ENCODE measurements around the gene ANP32D.
"Not testable (repeated sequence)": the region's sequence is repeated elsewhere in the genome, so short reads cannot be mapped to it uniquely, and the experiment has no call there.

The ANP32D gene

DNA sequence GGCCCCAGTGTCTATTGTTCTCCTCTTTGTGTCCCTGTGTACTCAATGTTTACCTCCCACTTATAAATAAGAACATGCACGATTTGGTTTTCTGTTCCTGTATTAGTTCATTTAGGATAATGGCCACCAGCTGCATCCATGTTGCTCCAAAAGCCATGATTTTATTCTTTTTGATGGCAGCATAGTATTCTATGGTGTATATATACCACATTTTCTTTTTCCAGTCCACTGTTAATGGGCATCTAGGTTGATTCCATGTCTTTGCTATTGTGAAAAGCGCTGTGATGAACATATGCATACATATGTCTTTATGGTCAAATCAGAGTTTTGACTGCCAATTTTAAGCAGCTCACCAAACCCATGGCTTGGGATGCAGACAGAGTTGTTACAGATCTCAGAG, 17.2 kb upstream of the ANP32D start:
- Histone ChIP-seq H3K4me1 (ENCODE audit: control insufficient read depth, insufficient read depth, low read length) (no peaks in the 10 kb centered on the region), H3K4me3 (ENCODE audit: low read length) (no peak overlapping the region), H3K9ac (ENCODE audit: low read depth, low read length) (no peak overlapping the region), H3K4me2 (ENCODE audit: low read length) (no peak overlapping the region), H3K9me3 (replicated peaks; ENCODE audit: low read length) (no peaks in the 10 kb centered on the region), H3K36me3 (ENCODE audit: insufficient read depth, low read length) (no peaks in the 10 kb centered on the region), H3K27me3 (ENCODE audit: control insufficient read depth, insufficient read depth, low read length) (peaks cover 11% of the 10 kb centered on the region)

DNA sequence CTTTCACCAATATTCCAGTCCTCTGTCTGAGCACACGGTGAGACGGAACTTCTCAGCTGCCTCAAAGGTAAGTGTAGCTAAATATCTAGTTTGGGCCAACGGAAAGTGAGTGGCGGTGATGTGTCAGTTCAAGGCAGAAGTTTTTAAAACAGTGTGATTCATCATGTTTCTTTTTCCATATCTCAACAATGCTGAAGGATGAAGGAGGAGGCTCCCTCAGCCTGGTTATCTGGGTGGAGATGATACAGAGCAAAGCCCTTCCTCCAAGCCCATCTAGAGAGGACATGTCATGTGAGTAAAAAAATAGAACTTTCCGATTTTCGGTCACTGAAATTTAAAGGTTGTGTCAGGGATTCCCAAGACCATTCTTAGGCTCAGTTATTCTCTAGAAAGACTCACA, 13.1 kb upstream of the ANP32D start:
- no peaks in the 10 kb centered on the region for H3K9me3 ChIP-seq (replicated peaks; ENCODE audit: low read length)
- no peak overlapping the region for H3K4me3 ChIP-seq (ENCODE audit: low read length)
- H3K27me3 ChIP-seq (ENCODE audit: control insufficient read depth, insufficient read depth, low read length): peaks cover 11% of the 10 kb centered on the region
- no peak overlapping the region for H3K4me2 ChIP-seq (ENCODE audit: low read length)
- no peak overlapping the region for H3K9ac ChIP-seq (ENCODE audit: low read depth, low read length)
- H3K36me3 ChIP-seq (ENCODE audit: insufficient read depth, low read length): no peaks in the 10 kb centered on the region
- no peaks in the 10 kb centered on the region for H3K4me1 ChIP-seq (ENCODE audit: control insufficient read depth, insufficient read depth, low read length)

DNA sequence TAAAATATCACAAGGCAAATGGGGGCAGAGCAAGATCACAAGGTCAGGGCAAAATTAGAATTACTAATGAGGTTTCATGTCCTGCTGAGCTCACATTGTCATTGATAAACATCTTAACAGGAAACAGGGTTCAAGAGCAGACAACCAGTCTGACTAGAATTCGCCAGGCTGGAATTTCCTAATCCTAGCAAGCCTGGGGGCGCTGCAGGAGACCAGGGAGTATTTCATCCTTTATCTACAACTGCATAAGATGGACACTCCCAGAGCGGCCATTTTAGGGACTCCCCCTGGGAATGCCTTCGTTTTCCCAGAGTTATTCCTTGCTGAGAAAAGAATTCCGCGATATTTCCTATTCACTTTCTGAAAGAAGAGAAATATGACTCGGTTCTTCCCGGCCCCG, 3.3 kb upstream of the ANP32D start:
- H3K9ac ChIP-seq (ENCODE audit: low read depth, low read length); H3K4me3 ChIP-seq (ENCODE audit: low read length); H3K9me3 ChIP-seq (replicated peaks; ENCODE audit: low read length); H3K27me3 ChIP-seq (ENCODE audit: control insufficient read depth, insufficient read depth, low read length); H3K36me3 ChIP-seq (ENCODE audit: insufficient read depth, low read length); H3K4me2 ChIP-seq (ENCODE audit: low read length); H3K4me1 ChIP-seq (ENCODE audit: control insufficient read depth, insufficient read depth, low read length): not testable (repeated sequence)

DNA sequence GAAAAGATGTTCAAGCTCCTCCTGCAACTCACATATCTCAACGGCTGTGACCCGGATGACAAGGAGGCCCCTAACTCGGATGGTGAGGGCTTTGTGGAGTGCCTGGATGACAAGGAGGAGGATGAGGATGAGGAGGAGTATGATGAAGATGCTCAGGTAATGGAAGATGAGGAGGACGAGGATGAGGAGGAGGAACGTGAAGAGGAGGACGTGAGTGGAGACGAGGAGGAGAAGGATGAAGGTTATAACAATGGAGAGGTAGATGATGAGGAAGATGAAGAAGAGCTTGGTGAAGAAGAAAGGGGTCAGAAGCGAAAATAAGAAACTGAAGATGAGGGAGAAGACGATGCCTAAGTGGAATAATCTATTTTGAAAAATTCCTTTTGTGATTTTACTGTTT, 702 bp downstream of the ANP32D start:
- H3K4me1 ChIP-seq (ENCODE audit: control insufficient read depth, insufficient read depth, low read length): no peaks in the 10 kb centered on the region
- H3K27me3 ChIP-seq (ENCODE audit: control insufficient read depth, insufficient read depth, low read length): no peaks in the 10 kb centered on the region
- no peaks in the 10 kb centered on the region for H3K36me3 ChIP-seq (ENCODE audit: insufficient read depth, low read length)
- H3K9ac ChIP-seq (ENCODE audit: low read depth, low read length): no peak overlapping the region
- no peaks in the 10 kb centered on the region for H3K9me3 ChIP-seq (replicated peaks; ENCODE audit: low read length)
- no peak overlapping the region for H3K4me3 ChIP-seq (ENCODE audit: low read length)
- H3K4me2 ChIP-seq (ENCODE audit: low read length): no peak overlapping the region

DNA sequence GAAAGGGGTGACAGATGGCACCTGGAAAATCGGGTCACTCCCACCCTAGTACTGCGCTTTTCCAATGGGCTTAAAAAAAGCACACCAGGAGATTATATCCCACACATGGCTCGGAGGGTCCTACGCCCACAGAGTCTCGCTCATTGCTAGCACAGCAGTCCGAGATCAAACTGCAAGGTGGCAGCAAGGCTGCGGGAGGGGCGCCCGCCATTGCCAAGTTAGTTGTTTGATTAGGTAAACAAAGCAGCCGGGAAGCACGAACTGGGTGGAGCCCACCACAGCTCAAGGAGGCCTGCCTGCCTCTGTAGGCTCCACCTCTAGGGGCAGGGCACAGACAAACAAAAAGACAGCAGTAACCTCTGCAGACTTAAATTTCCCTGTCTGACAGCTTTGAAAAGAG, 2.1 kb downstream of the ANP32D start:
- H3K4me2 ChIP-seq (ENCODE audit: low read length); H3K4me1 ChIP-seq (ENCODE audit: control insufficient read depth, insufficient read depth, low read length); H3K27me3 ChIP-seq (ENCODE audit: control insufficient read depth, insufficient read depth, low read length); H3K36me3 ChIP-seq (ENCODE audit: insufficient read depth, low read length); H3K9me3 ChIP-seq (replicated peaks; ENCODE audit: low read length); H3K4me3 ChIP-seq (ENCODE audit: low read length); H3K9ac ChIP-seq (ENCODE audit: low read depth, low read length): not testable (repeated sequence)

DNA sequence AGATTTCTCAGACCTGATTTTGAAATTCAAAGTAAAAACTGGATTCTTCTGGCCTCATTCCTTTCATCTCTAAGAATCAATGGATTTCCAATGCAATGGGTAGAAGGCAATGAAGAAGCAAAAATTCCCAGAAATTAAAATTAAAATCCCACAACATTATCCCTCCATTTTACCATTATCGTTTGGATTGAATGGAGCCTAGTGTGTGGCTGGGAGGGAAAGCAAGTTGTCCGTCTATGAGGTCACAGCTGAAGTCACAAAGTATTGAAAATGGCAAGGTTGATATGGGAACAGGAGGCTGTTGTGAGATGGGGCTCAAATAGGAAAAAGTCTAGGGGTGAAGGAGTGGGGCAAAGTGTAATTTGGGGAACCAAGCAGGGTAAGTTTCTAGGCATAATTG, 9.8 kb downstream of the ANP32D start, which contains the start of gene C12orf54:
Gene C12orf54 (plus strand): TSS at position 301 of the 400 bp plus-strand sequence. CDS start 799 bp downstream, outside the sequence.
- Histone ChIP-seq H3K4me3 (ENCODE audit: low read length) (no peak within 1 kb of the TSS), H3K27me3 (ENCODE audit: control insufficient read depth, insufficient read depth, low read length) (peaks cover 4% of the 10 kb centered on the region), H3K9ac (ENCODE audit: low read depth, low read length) (no peak within 1 kb of the TSS), H3K36me3 (ENCODE audit: insufficient read depth, low read length) (no peaks in the 10 kb centered on the region), H3K9me3 (replicated peaks; ENCODE audit: low read length) (no peaks in the 10 kb centered on the region), H3K4me2 (ENCODE audit: low read length) (no peak within 1 kb of the TSS), H3K4me1 (ENCODE audit: control insufficient read depth, insufficient read depth, low read length) (no peaks in the 10 kb centered on the region)

DNA sequence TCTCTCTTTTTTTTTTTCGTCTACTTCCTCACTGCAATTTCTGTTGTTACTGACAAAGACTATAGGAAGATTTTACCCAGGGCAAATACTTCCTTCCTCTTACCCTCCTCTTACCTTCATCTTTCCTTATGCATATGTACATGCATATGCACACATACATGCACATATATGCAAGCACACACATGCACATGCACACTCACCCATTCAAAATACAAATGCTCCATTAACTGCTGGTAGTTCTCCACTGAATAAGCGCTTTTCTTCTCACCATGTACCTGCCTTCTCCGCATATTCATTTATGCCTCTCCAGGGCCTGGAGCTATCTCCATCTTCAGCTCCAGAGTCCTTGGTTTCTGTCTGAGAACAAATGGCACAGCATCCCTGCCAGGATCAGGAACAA, 10.6 kb downstream of the ANP32D start:
- Histone ChIP-seq H3K36me3 (ENCODE audit: insufficient read depth, low read length) (no peaks in the 10 kb centered on the region), H3K9me3 (replicated peaks; ENCODE audit: low read length) (no peaks in the 10 kb centered on the region), H3K4me3 (ENCODE audit: low read length) (no peak overlapping the region), H3K4me2 (ENCODE audit: low read length) (no peak overlapping the region), H3K4me1 (ENCODE audit: control insufficient read depth, insufficient read depth, low read length) (no peaks in the 10 kb centered on the region), H3K27me3 (ENCODE audit: control insufficient read depth, insufficient read depth, low read length) (peaks cover 4% of the 10 kb centered on the region), H3K9ac (ENCODE audit: low read depth, low read length) (no peak overlapping the region)

DNA sequence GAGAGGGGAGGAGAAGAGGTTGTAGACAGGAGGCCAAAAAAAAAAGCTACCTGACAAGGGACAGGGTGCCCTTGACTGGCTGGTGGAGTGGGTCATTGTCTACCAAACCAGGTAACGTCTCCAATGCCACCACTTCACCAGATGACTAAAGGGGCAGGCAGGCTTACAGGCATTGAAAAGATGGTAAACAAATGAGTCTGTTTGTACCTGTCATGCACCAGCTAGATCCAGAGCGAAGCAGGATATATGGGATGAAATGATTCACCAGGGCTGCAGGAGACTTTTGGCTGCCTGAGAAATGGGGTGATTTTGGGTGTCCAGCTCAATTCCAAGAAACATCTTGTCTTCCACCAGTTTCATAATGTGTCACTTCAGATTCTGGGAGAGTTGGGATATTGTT, 13.9 kb downstream of the ANP32D start:
- Histone ChIP-seq H3K9ac (ENCODE audit: low read depth, low read length) (no peak overlapping the region), H3K4me3 (ENCODE audit: low read length) (no peak overlapping the region), H3K36me3 (ENCODE audit: insufficient read depth, low read length) (no peaks in the 10 kb centered on the region), H3K4me2 (ENCODE audit: low read length) (no peak overlapping the region), H3K4me1 (ENCODE audit: control insufficient read depth, insufficient read depth, low read length) (no peaks in the 10 kb centered on the region), H3K9me3 (replicated peaks; ENCODE audit: low read length) (no peaks in the 10 kb centered on the region), H3K27me3 (ENCODE audit: control insufficient read depth, insufficient read depth, low read length) (peaks cover 6% of the 10 kb centered on the region)

DNA sequence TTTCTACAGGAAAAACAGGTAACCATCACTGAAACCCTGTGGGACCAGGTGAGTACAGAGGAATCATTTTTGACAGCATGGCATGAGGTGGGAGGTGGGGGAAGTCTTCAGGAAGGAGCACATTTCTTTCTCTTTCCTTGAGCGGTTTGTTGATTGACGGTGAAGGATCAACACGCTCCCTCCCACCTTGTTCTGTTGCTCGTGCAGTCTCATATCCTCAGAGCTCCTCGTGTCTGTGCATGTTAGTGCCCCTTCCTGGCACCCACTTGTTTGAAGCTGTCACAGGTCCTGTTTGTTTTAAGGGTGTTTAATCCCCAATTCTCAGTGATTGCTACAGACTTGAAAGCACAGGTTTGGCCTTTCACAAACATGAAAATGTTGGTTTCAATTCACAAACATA, 14.3 kb downstream of the ANP32D start:
- no peak overlapping the region for H3K4me3 ChIP-seq (ENCODE audit: low read length)
- no peak overlapping the region for H3K4me2 ChIP-seq (ENCODE audit: low read length)

DNA sequence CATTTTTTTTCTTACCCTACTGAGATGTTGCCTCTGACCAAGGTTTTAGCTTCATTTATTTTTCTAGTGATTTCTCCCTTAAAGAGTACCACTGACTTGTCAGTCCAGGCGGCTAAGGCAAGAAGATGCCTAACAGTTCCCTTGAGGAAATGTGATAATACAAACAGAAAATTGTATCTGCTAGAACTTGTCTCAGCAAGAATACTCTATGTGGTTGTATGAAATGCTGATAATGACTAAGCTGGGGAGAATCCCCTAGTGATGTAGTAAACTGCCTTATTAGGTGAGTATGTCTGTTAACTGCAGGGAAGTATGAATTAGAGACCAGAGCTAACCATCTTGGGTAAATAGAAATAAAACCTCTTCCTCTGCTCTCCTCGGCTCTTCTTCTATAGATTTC, 16.7 kb downstream of the ANP32D start:
- Histone ChIP-seq H3K9ac (ENCODE audit: low read depth, low read length) (no peak overlapping the region), H3K4me3 (ENCODE audit: low read length) (no peak overlapping the region), H3K36me3 (ENCODE audit: insufficient read depth, low read length) (no peaks in the 10 kb centered on the region), H3K4me1 (ENCODE audit: control insufficient read depth, insufficient read depth, low read length) (no peaks in the 10 kb centered on the region), H3K9me3 (replicated peaks; ENCODE audit: low read length) (no peaks in the 10 kb centered on the region), H3K27me3 (ENCODE audit: control insufficient read depth, insufficient read depth, low read length) (peaks cover 15% of the 10 kb centered on the region), H3K4me2 (ENCODE audit: low read length) (no peak overlapping the region)

More for the DNA sequence above, 14.3 kb downstream of the ANP32D start:
- Histone ChIP-seq H3K9me3 (replicated peaks; ENCODE audit: low read length) (no peaks in the 10 kb centered on the region), H3K27me3 (ENCODE audit: control insufficient read depth, insufficient read depth, low read length) (peaks cover 9% of the 10 kb centered on the region), H3K36me3 (ENCODE audit: insufficient read depth, low read length) (no peaks in the 10 kb centered on the region), H3K4me1 (ENCODE audit: control insufficient read depth, insufficient read depth, low read length) (no peaks in the 10 kb centered on the region), H3K9ac (ENCODE audit: low read depth, low read length) (no peak overlapping the region)

DNA sequence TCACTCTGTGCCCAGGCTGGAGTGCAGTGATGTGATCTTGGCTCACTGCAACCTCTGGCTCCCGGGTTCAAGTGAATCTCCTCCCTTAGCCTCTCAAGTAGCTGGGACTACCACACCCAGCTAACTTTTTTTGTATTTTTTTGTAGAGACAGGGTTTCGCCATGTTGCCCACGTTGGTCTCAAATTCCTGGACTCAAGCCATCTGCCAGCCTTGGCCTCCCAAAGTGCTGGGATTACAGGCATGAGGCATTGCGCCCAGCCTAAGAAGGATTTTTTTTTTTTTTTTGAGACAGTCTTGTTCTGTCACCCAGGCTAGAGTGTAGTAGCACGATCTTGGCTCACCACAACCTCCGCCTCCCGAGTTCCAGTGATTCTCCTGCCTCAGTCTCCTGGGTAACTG, 17.1 kb downstream of the ANP32D start:
- not testable (repeated sequence) for H3K36me3 ChIP-seq (ENCODE audit: insufficient read depth, low read length); H3K4me2 ChIP-seq (ENCODE audit: low read length); H3K9me3 ChIP-seq (replicated peaks; ENCODE audit: low read length); H3K4me1 ChIP-seq (ENCODE audit: control insufficient read depth, insufficient read depth, low read length); H3K9ac ChIP-seq (ENCODE audit: low read depth, low read length); H3K4me3 ChIP-seq (ENCODE audit: low read length)
- H3K27me3 ChIP-seq (ENCODE audit: control insufficient read depth, insufficient read depth, low read length): peaks cover 15% of the 10 kb centered on the region

DNA sequence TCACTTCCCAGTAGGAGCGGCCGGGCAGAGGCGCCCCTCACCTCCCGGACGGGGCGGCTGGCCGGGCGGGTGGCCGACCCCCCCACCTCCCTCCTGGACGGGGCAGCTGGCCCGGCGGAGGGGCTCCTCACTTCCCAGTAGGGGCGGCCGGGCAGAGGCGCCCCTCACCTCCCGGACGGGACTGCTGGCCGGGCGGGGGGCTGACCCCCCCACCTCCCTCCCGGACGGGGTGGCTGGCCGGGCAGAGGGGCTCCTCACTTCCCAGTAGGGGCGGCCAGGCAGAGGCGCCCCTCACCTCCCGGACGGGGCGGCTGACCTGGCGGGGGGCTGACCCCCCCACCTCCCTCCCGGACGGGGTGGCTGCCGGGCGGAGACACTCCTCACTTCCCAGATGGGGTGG, 27.9 kb downstream of the ANP32D start:
- H3K9ac ChIP-seq (ENCODE audit: low read depth, low read length); H3K4me1 ChIP-seq (ENCODE audit: control insufficient read depth, insufficient read depth, low read length); H3K9me3 ChIP-seq (replicated peaks; ENCODE audit: low read length); H3K4me2 ChIP-seq (ENCODE audit: low read length); H3K27me3 ChIP-seq (ENCODE audit: control insufficient read depth, insufficient read depth, low read length); H3K4me3 ChIP-seq (ENCODE audit: low read length); H3K36me3 ChIP-seq (ENCODE audit: insufficient read depth, low read length): not testable (repeated sequence)
